Smooth muscle cell (in vitro differentiated cells): Measurements from ENCODE around the gene NRG2. TPM values are rescaled to one million over a fixed set of nuclear protein-coding genes. Genes with fewer than 3 reads are reported as not detected.

ENCODE experiments used
- DNase-seq: peaks from one replicate; lab custom pipeline; 2025; ENCODE audit not compliant: unreplicated experiment; lab: John Stamatoyannopoulos, UW
- H2AFZ ChIP-seq: fragments of 200-600 bp; sonication (generic); 2 replicates; pipeline ENCODE4 v1.6.0; 2016; ENCODE audit warnings: antibody characterized with exemption, low read depth, mild to moderate bottlenecking
- H3F3A ChIP-seq: fragments of 200-600 bp; sonication (generic); 2 replicates; pipeline ENCODE4 v1.6.0; 2017; ENCODE audit warnings: antibody characterized with exemption, low read depth
- H3K27ac ChIP-seq: fragments of 200-600 bp; sonication (generic); 2 replicates; pipeline ENCODE4 v1.5.1; 2016; ENCODE audit warnings: low read depth, mild to moderate bottlenecking
- H3K27me3 ChIP-seq: fragments of 200-600 bp; sonication (generic); 2 replicates; pipeline ENCODE4 v1.6.1; 2016; ENCODE audit warnings: low read depth, mild to moderate bottlenecking
- H3K36me3 ChIP-seq: fragments of 200-600 bp; sonication (generic); 2 replicates; pipeline ENCODE4 v1.5.1; 2016; ENCODE audit warnings: low read depth
- H3K4me1 ChIP-seq: fragments of 200-600 bp; sonication (generic); 2 replicates; pipeline ENCODE4 v1.5.1; 2016; ENCODE audit warnings: low read depth
- H3K4me2 ChIP-seq: fragments of 200-600 bp; sonication (generic); 2 replicates; pipeline ENCODE4 v1.6.0; 2016; ENCODE audit warnings: mild to moderate bottlenecking
- H3K4me3 ChIP-seq: fragments of 200-600 bp; sonication (generic); 2 replicates; pipeline ENCODE4 v1.5.1; 2016; ENCODE audit warnings: mild to moderate bottlenecking
- H3K79me2 ChIP-seq: fragments of 200-600 bp; sonication (generic); 2 replicates; pipeline ENCODE4 v1.6.0; 2016; ENCODE audit warnings: low read depth, mild to moderate bottlenecking
- H3K9ac ChIP-seq: fragments of 200-600 bp; sonication (generic); 2 replicates; pipeline ENCODE4 v1.6.0; 2016; ENCODE audit warnings: low read depth
- H3K9me3 ChIP-seq: fragments of 200-600 bp; sonication (generic); replicated peaks from 2 replicates; pipeline ENCODE4 v1.5.1; 2016; ENCODE audit warnings: low read depth
- H4K20me1 ChIP-seq: fragments of 200-600 bp; sonication (generic); 2 replicates; pipeline ENCODE4 v1.6.0; 2016; ENCODE audit warnings: low read depth
- CTCF ChIP-seq: fragments of 200-600 bp; sonication (generic); IDR thresholded peaks from 2 replicates; pipeline ENCODE4 v1.5.1; 2017; ENCODE audit warnings: borderline replicate concordance, mild to moderate bottlenecking, antibody characterized with exemption; ENCODE audit not compliant: insufficient read depth, poor library complexity, severe bottlenecking
- WGBS: methylation state at CpG from one replicate; pipeline ENCODE4 v1.1.7; 2016; ENCODE audit warnings: low lambda C conversion rate; 5-methylcytosine and 5-hydroxymethylcytosine counted together
- polyA plus RNA-seq: library from polyadenylated mRNA; unstranded; fragments of >200 nt; fragmentation: Nextera tagmentation; extraction: Ambion mirVana; gene quantifications from 2 replicates; pipeline ENCODE4 v1.2.1, GENCODE V29; 2016
- total RNA-seq: library from RNA; depleted of rRNA; stranded (reverse); fragments of >200 nt; gene quantifications from 2 replicates; pipeline ENCODE4 v1.2.3, GENCODE V29; 2014

The NRG2 gene
- total and polyA plus RNA-seq, 2 experiments from 2014 or later: 0.09 to 0.25 TPM

GRCh38 chr5:139985290-139985689, 57.8 kb downstream of the NRG2 start:
- no peaks in the 10 kb centered on the region for H3F3A ChIP-seq
- H3K36me3 ChIP-seq: no peaks in the 10 kb centered on the region
- DNase-seq: no peak
- 55% methylated on average over 5 of the region's 5 CpGs for WGBS
- H3K27ac ChIP-seq: peak overlapping the region; percentile 72
- no peaks in the 10 kb centered on the region for H4K20me1 ChIP-seq
- TF ChIP-seq CTCF: no peak
- H3K4me1 ChIP-seq: peaks cover 29% of the 10 kb centered on the region
- H3K4me3 ChIP-seq: no peak overlapping the region
- H2AFZ ChIP-seq: no peak overlapping the region
- H3K9ac ChIP-seq: peak overlapping the region; percentile 38
- H3K4me2 ChIP-seq: peak overlapping the region; percentile 56
- H3K9me3 ChIP-seq: no peaks in the 10 kb centered on the region
- H3K79me2 ChIP-seq: no peaks in the 10 kb centered on the region
- no peaks in the 10 kb centered on the region for H3K27me3 ChIP-seq

GRCh38 chr5:139984816-139985215, 58.3 kb downstream of the NRG2 start:
- H3K4me3 ChIP-seq: no peak overlapping the region
- TF ChIP-seq CTCF: no peak
- H3K79me2 ChIP-seq: no peaks in the 10 kb centered on the region
- H2AFZ ChIP-seq: no peak overlapping the region
- peaks cover 29% of the 10 kb centered on the region for H3K4me1 ChIP-seq
- H3K27me3 ChIP-seq: no peaks in the 10 kb centered on the region
- 100% methylated on average over 1 of the region's 1 CpG for WGBS
- H4K20me1 ChIP-seq: no peaks in the 10 kb centered on the region
- no peaks in the 10 kb centered on the region for H3K9me3 ChIP-seq
- H3K27ac ChIP-seq: peak overlapping the region; percentile 72
- H3K9ac ChIP-seq: no peak overlapping the region
- no peak overlapping the region for H3K4me2 ChIP-seq
- no peak for DNase-seq
- no peaks in the 10 kb centered on the region for H3K36me3 ChIP-seq
- no peaks in the 10 kb centered on the region for H3F3A ChIP-seq

- Histone ChIP-seq H3K27ac (no peak overlapping the region), H3K79me2 (no peaks in the 10 kb centered on the region), H3F3A (no peaks in the 10 kb centered on the region), H3K4me1 (peaks cover 29% of the 10 kb centered on the region), H3K36me3 (no peaks in the 10 kb centered on the region), H3K9ac (no peak overlapping the region), H3K27me3 (no peaks in the 10 kb centered on the region), H4K20me1 (no peaks in the 10 kb centered on the region), H2AFZ (no peak overlapping the region), H3K9me3 (no peaks in the 10 kb centered on the region), H3K4me2 (peak overlapping the region; percentile 43), H3K4me3 (no peak overlapping the region)
- no peak for DNase-seq
- no peak for TF ChIP-seq CTCF
Observed at GRCh38 chr5:139982975-139983240, 60.2 kb downstream of the NRG2 start.

GRCh38 chr5:139982157-139982974, 60.7 kb downstream of the NRG2 start:
- no peak for DNase-seq
- H3K9me3 ChIP-seq: no peaks in the 10 kb centered on the region
- H3K4me3 ChIP-seq: no peak overlapping the region
- no peaks in the 10 kb centered on the region for H3K79me2 ChIP-seq
- H3K36me3 ChIP-seq: no peaks in the 10 kb centered on the region
- H3K27me3 ChIP-seq: no peaks in the 10 kb centered on the region
- H3K27ac ChIP-seq: peak overlapping the region; percentile 39
- no peaks in the 10 kb centered on the region for H3F3A ChIP-seq
- H3K9ac ChIP-seq: no peak overlapping the region
- H2AFZ ChIP-seq: no peak overlapping the region
- peaks cover 29% of the 10 kb centered on the region for H3K4me1 ChIP-seq
- H3K4me2 ChIP-seq: peak overlapping the region; percentile 43
- TF ChIP-seq CTCF: no peak
- 49% methylated on average over 15 of the region's 15 CpGs for WGBS
- H4K20me1 ChIP-seq: no peaks in the 10 kb centered on the region
